H9 (cell line): ENCODE data around the gene ABCG1. TPM values are rescaled to one million over a fixed set of nuclear protein-coding genes. Genes with fewer than 3 reads are reported as not detected.

Source experiments
- DNase-seq: peaks from one replicate; pipeline ENCODE4 v3.0.0-alpha.2; 2017
- H2AFZ ChIP-seq: one replicate; pipeline ENCODE4 v1.6.1; 2013; ENCODE audit warnings: mild to moderate bottlenecking, low read length, control low read depth, moderate library complexity
- H2AK5ac ChIP-seq: 2 replicates; pipeline ENCODE4 v1.6.1; 2013; ENCODE audit warnings: low read length, control low read depth, mixed read lengths; ENCODE audit not compliant: insufficient read length
- H2BK120ac ChIP-seq: one replicate; pipeline ENCODE4 v1.6.1; 2013; ENCODE audit warnings: low read depth, mild to moderate bottlenecking, low read length, control low read depth, inconsistent platforms; ENCODE audit not compliant: poor library complexity, severe bottlenecking
- H2BK12ac ChIP-seq: 2 replicates; pipeline ENCODE4 v1.6.1; 2013; ENCODE audit warnings: low read length, control low read depth, mixed read lengths, low read depth; ENCODE audit not compliant: insufficient read length
- H2BK15ac ChIP-seq: 2 replicates; pipeline ENCODE4 v1.6.1; 2013; ENCODE audit warnings: low read depth, low read length, control low read depth
- H2BK20ac ChIP-seq: one replicate; pipeline ENCODE4 v1.6.1; 2013; ENCODE audit warnings: low read depth, mild to moderate bottlenecking, low read length, control low read depth, inconsistent platforms; ENCODE audit not compliant: poor library complexity, severe bottlenecking
- H2BK5ac ChIP-seq: 2 replicates; pipeline ENCODE4 v1.6.1; 2013; ENCODE audit warnings: low read length, control low read depth, mixed read lengths; ENCODE audit not compliant: insufficient read length
- H3K14ac ChIP-seq: 2 replicates; pipeline ENCODE4 v1.6.1; 2013; ENCODE audit warnings: low read length, control low read depth; ENCODE audit not compliant: insufficient read depth
- H3K18ac ChIP-seq: 2 replicates; pipeline ENCODE4 v1.6.1; 2013; ENCODE audit warnings: low read depth, mild to moderate bottlenecking, mixed read lengths, low read length, control low read depth; ENCODE audit not compliant: insufficient read length
- H3K23ac ChIP-seq: 2 replicates; pipeline ENCODE4 v1.6.1; 2013; ENCODE audit warnings: low read length, control low read depth, mixed read lengths, low read depth; ENCODE audit not compliant: insufficient read length
- H3K23me2 ChIP-seq: 2 replicates; pipeline ENCODE4 v1.6.1; 2013; ENCODE audit warnings: low read depth, mild to moderate bottlenecking, mixed read lengths, low read length, control low read depth; ENCODE audit not compliant: insufficient read length, poor library complexity, severe bottlenecking
- H3K27ac ChIP-seq: 2 replicates; pipeline ENCODE4 v1.5.1; 2013; ENCODE audit warnings: low read length, control low read depth, mixed read lengths, low read depth; ENCODE audit not compliant: insufficient read length
- H3K27me3 ChIP-seq: 2 replicates; pipeline ENCODE4 v1.6.1; 2013; ENCODE audit warnings: low read length, control low read depth, inconsistent platforms; ENCODE audit not compliant: insufficient read depth
- H3K4ac ChIP-seq: 2 replicates; pipeline ENCODE4 v1.6.1; 2013; ENCODE audit warnings: low read depth, mild to moderate bottlenecking, control low read depth, inconsistent platforms, low read length, moderate library complexity
- H3K4me1 ChIP-seq: 2 replicates; pipeline ENCODE4 v1.6.1; 2013; ENCODE audit warnings: low read length, control low read depth, inconsistent platforms; ENCODE audit not compliant: insufficient read depth
- H3K4me2 ChIP-seq: 2 replicates; pipeline ENCODE4 v1.6.1; 2013; ENCODE audit warnings: low read length, control low read depth, mixed read lengths; ENCODE audit not compliant: insufficient read length, insufficient read depth
- H3K56ac ChIP-seq: 2 replicates; pipeline ENCODE4 v1.6.1; 2013; ENCODE audit warnings: low read depth, mild to moderate bottlenecking, mixed read lengths, low read length, control low read depth; ENCODE audit not compliant: insufficient read length
- H3K79me1 ChIP-seq: 2 replicates; pipeline ENCODE4 v1.6.1; 2013; ENCODE audit warnings: low read depth, mild to moderate bottlenecking, moderate library complexity, low read length, control low read depth, inconsistent platforms; ENCODE audit not compliant: insufficient read depth, poor library complexity, severe bottlenecking
- H3K79me2 ChIP-seq: 2 replicates; pipeline ENCODE4 v1.6.1; 2013; ENCODE audit warnings: low read length, control low read depth, inconsistent platforms; ENCODE audit not compliant: insufficient read depth
- H3K9ac ChIP-seq: 2 replicates; pipeline ENCODE4 v1.6.1; 2013; ENCODE audit warnings: low read length, control low read depth, mixed read lengths; ENCODE audit not compliant: insufficient read length; ENCODE audit errors: extremely low read depth
- H3K9me3 ChIP-seq: one replicate; pipeline ENCODE4 v1.6.1; 2013; ENCODE audit warnings: low read depth, low read length, inconsistent platforms; ENCODE audit not compliant: control insufficient read depth
- H3T11ph ChIP-seq: one replicate; pipeline ENCODE4 v1.6.1; 2013; ENCODE audit warnings: mild to moderate bottlenecking, low read length, control low read depth, inconsistent platforms
- H4K20me1 ChIP-seq: one replicate; pipeline ENCODE4 v1.6.1; 2013; ENCODE audit not compliant: control insufficient read depth, insufficient read length, insufficient read depth
- H4K5ac ChIP-seq: 2 replicates; pipeline ENCODE4 v1.6.1; 2013; ENCODE audit warnings: low read depth, mild to moderate bottlenecking, mixed read lengths, low read length, control low read depth; ENCODE audit not compliant: insufficient read length
- H4K8ac ChIP-seq: replicated peaks from 2 replicates; pipeline ENCODE4 v1.6.1; 2013; ENCODE audit warnings: low read length, control low read depth, mixed read lengths, low read depth; ENCODE audit not compliant: insufficient read length
- H4K91ac ChIP-seq: 2 replicates; pipeline ENCODE4 v1.6.1; 2013; ENCODE audit warnings: low read depth, mild to moderate bottlenecking, moderate library complexity, mixed read lengths, low read length, control low read depth; ENCODE audit not compliant: insufficient read length
- H3K27ac Mint-ChIP-seq, 3 experiments: 2 replicates in 2 of 3; 3 replicates in 1 of 3; pipeline ENCODE4 v1.8.0; 2020 to 2021; ENCODE audit warnings: mixed read lengths in 3 of 3, mild to moderate bottlenecking in 1 of 3, moderate library complexity in 1 of 3
- H3K27me3 Mint-ChIP-seq: 2 replicates; pipeline ENCODE4 v1.8.0; 2021; ENCODE audit warnings: low read depth, mild to moderate bottlenecking, moderate library complexity, mixed read lengths
- H3K36me3 Mint-ChIP-seq, 3 experiments: 2 replicates in 2 of 3; 3 replicates in 1 of 3; pipeline ENCODE4 v1.8.0; 2020 to 2021; ENCODE audit warnings: low read depth in 3 of 3, mixed read lengths in 3 of 3; ENCODE audit not compliant: insufficient read depth in 1 of 3
- H3K4me1 Mint-ChIP-seq, 2 experiments: 2 replicates each; pipeline ENCODE4 v1.8.0; 2020; ENCODE audit warnings: mixed read lengths in 2 of 2
- H3K4me3 Mint-ChIP-seq, 2 experiments: 2 replicates in 1 of 2; 3 replicates in 1 of 2; pipeline ENCODE4 v1.8.0; 2020 to 2021; ENCODE audit warnings: mild to moderate bottlenecking in 2 of 2, mixed read lengths in 2 of 2, moderate library complexity in 1 of 2
- H3K9me3 Mint-ChIP-seq, 2 experiments: 2 replicates in 1 of 2; 3 replicates in 1 of 2; pipeline ENCODE4 v1.8.0; 2020; ENCODE audit warnings: mild to moderate bottlenecking in 2 of 2, mixed read lengths in 2 of 2, moderate library complexity in 1 of 2
- WGBS: extraction: QIAGEN DNeasy Blood & Tissue Kit; methylation state at CpG from one replicate; pipeline ENCODE4 v1.1.7; 2013; ENCODE audit warnings: missing lambda C conversion rate, low lambda C conversion rate, mixed read lengths; ENCODE audit not compliant: insufficient read length; ENCODE audit errors: extremely low coverage; 5-methylcytosine and 5-hydroxymethylcytosine counted together
- total RNA-seq: library from RNA; stranded (reverse); gene quantifications from 2 replicates; pipeline ENCODE4 v1.2.1, GENCODE V29; 2021
- TF ChIP-seq, protein P1 (sequence below): fragments of 200-600 bp; sonication (generic); conservative IDR thresholded peaks from 3 replicates; pipeline ENCODE4 v1.8.0; 2021; ENCODE audit warnings: antibody characterized with exemption, mild to moderate bottlenecking

The ABCG1 gene
- total RNA-seq, 1 experiment from 2014 or later: 0.83 TPM

DNA sequence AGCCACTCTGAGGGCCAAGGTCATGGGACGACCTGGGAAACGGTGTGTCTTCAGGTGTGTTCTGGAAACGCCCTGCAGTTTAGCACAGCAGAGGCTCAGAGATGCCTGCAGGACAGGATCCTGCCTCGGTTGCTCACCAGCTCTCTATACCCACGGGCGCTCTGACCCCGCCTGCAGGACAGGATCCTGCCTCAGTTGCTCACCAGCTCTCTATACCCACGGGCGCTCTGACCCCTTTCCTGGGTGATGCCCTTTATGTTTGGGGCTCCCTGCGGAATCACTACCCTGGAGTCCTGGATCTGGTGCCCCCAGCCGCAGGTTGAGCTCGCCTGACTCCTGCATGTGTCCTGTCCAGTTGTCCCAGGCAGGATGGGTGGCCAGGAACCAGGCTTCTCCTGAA lies 63.8 kb downstream of the ABCG1 start:
- Histone ChIP-seq H3K9me3 (no peaks in the 10 kb centered on the region), H3K9ac (no peak overlapping the region), H3K79me2 (no peaks in the 10 kb centered on the region), H3T11ph (no peak overlapping the region), H3K18ac (no peak overlapping the region), H3K4me1 (no peaks in the 10 kb centered on the region), H3K23me2 (no peaks in the 10 kb centered on the region), H3K14ac (no peak overlapping the region), H4K5ac (no peak overlapping the region), H4K91ac (no peak overlapping the region), H4K8ac (no peak overlapping the region), H3K27ac (no peak overlapping the region), H3K4ac (no peak overlapping the region), H3K4me2 (no peak overlapping the region), H4K20me1 (no peaks in the 10 kb centered on the region), H3K79me1 (no peaks in the 10 kb centered on the region), H2BK15ac (no peak overlapping the region), H2BK12ac (no peak overlapping the region), H2BK20ac (no peak overlapping the region), H3K27me3 (no peaks in the 10 kb centered on the region; the same call in 1 of the 2 replicates), H2AK5ac (no peak overlapping the region), H2BK5ac (no peak overlapping the region), H3K56ac (no peak overlapping the region), H2AFZ (no peak overlapping the region), H2BK120ac (no peak overlapping the region), H3K23ac (no peak overlapping the region)
- H3K4me3 Mint-ChIP-seq: no peak overlapping the region
- H3K27ac Mint-ChIP-seq: peak overlapping the region in 1 of 3 experiments; percentile 31; a peak in 2 of 7 replicates
- DNase-seq: no peak
- peaks cover 12% of the 10 kb centered on the region for H3K27me3 Mint-ChIP-seq
- WGBS: no CpG with 5 or more reads among the region's 12 CpGs
- no peaks in the 10 kb centered on the region; a peak in 2 of 5 replicates for H3K9me3 Mint-ChIP-seq
- TF ChIP-seq, protein P1, sequence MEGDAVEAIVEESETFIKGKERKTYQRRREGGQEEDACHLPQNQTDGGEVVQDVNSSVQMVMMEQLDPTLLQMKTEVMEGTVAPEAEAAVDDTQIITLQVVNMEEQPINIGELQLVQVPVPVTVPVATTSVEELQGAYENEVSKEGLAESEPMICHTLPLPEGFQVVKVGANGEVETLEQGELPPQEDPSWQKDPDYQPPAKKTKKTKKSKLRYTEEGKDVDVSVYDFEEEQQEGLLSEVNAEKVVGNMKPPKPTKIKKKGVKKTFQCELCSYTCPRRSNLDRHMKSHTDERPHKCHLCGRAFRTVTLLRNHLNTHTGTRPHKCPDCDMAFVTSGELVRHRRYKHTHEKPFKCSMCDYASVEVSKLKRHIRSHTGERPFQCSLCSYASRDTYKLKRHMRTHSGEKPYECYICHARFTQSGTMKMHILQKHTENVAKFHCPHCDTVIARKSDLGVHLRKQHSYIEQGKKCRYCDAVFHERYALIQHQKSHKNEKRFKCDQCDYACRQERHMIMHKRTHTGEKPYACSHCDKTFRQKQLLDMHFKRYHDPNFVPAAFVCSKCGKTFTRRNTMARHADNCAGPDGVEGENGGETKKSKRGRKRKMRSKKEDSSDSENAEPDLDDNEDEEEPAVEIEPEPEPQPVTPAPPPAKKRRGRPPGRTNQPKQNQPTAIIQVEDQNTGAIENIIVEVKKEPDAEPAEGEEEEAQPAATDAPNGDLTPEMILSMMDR: no peak
- peaks cover 0 to 3% (median 0%) of the 10 kb centered on the region in 3 experiments; a peak in 2 of 7 replicates for H3K36me3 Mint-ChIP-seq
- H3K4me1 Mint-ChIP-seq: peaks cover 6 to 9% of the 10 kb centered on the region in 2 experiments; a peak in 3 of 4 replicates
